ENCODE measurements around the gene GRXCR2. TPM values are rescaled to one million over a fixed set of nuclear protein-coding genes. Genes with fewer than 3 reads are reported as not detected.

The GRXCR2 gene
- total and polyA plus RNA-seq, 2 of the 4 experiments (the other 2 are of a cell fraction): not detected

- WGBS, 2 experiments (ENCODE audit: extremely low coverage in 2 of 2, insufficient read length in 1 of 2): 100% methylated on average over 1 of the region's 3 CpGs; no CpG with 5 or more reads in 1 of the 2 experiments
- POLR2A ChIA-PET (ENCODE audit: unreplicated experiment): interaction anchor here (0.5 to 0.6 kb wide), 2 partner anchors 911 to 1291 kb away, joined by 3 read pairs; no protein-coding TSS in a partner anchor
Observed at GRCh38 chr5:145852990-145853389, 19.8 kb downstream of the GRXCR2 start.

More at GRCh38 chr5:145852990-145853389, 19.8 kb downstream of the GRXCR2 start:
- Histone ChIP-seq H2BK15ac (ENCODE audit: low read depth, low read length) (0 out of 3 replicates have a peak overlapping the region, but pooled peaks have one; percentile 5), H3K4me2 (ENCODE audit: low read depth, low read length) (no peak overlapping the region), H2BK20ac (ENCODE audit: low read depth, low read length) (no peak overlapping the region), H3K9me3 (ENCODE audit: control insufficient read depth, insufficient read depth, low read length) (no peaks in the 10 kb centered on the region), H3K4me3 (ENCODE audit: insufficient read depth, low read depth, low read length) (no peak overlapping the region), H3K14ac (replicated peaks; ENCODE audit: low read depth, low read length) (no peak overlapping the region), H2AK5ac (ENCODE audit: low read depth, low read length) (no peak overlapping the region), H3K56ac (ENCODE audit: extremely low read depth, insufficient read depth, low read length) (no peak overlapping the region), H4K91ac (ENCODE audit: insufficient read depth, low read depth, low read length) (no peak overlapping the region), H2AK9ac (replicated peaks; ENCODE audit: low read depth, low read length, poor library complexity) (no peak overlapping the region), H3K4ac (ENCODE audit: low read depth, low read length) (no peak overlapping the region), H3K27me3 (ENCODE audit: control insufficient read depth, insufficient read depth, low read length) (no peaks in the 10 kb centered on the region), H3K4me1 (ENCODE audit: control insufficient read depth, insufficient read depth, low read length) (peaks cover 10% of the 10 kb centered on the region), H3K36me3 (ENCODE audit: control insufficient read depth, insufficient read depth, low read length) (no peaks in the 10 kb centered on the region), H2BK5ac (ENCODE audit: low read depth, low read length, poor library complexity, severe bottlenecking) (no peak overlapping the region), H4K8ac (ENCODE audit: low read depth in 2 of 2, low read length in 2 of 2) (no peak overlapping the region), H3K9ac (ENCODE audit: low read depth, low read length) (no peak overlapping the region), H3K9me1 (ENCODE audit: insufficient read depth, low read length) (peaks cover 12% of the 10 kb centered on the region), H4K20me1 (ENCODE audit: insufficient read depth, low read length) (no peaks in the 10 kb centered on the region), H3K23ac (ENCODE audit: low read depth, low read length) (no peak overlapping the region), H4K5ac (ENCODE audit: low read depth, low read length) (no peak overlapping the region), H3K79me1 (ENCODE audit: low read depth in 1 of 2, low read length in 2 of 2) (no peaks in the 10 kb centered on the region), H3K27ac (ENCODE audit: insufficient read depth, low read length) (no peak overlapping the region), H2BK120ac (ENCODE audit: low read depth, low read length) (no peak overlapping the region), H2AFZ (replicated peaks; ENCODE audit: low read length, poor library complexity) (no peak overlapping the region), H3K18ac (ENCODE audit: low read depth, low read length) (no peak overlapping the region)
- no peak for DNase-seq
- dilution Hi-C loops (cut with HindIII; ENCODE audit: low sequenced_read_pairs, unreplicated experiment) (no loop called here), in situ Hi-C loops (cut with MboI; ENCODE audit: low sequenced_read_pairs) (no loop called here), intact Hi-C loops (cut with micrococcal nuclease) (no loop called here)
- ATAC-seq (ENCODE audit: low read depth): no peak
- CTCF ChIA-PET: no interaction called here
- BruUV-seq (replicated peaks): no TSS peak
- no peak for TF ChIP-seq NFE2L2 (IDR thresholded peaks at IDR 0.05; ENCODE audit: low read depth, low read length)
- no peak for TF ChIP-seq FOS (IDR thresholded peaks at IDR 0.05; ENCODE audit: low read depth, low read length)
- no peak for TF ChIP-seq MAFK (IDR thresholded peaks at IDR 0.05; ENCODE audit: low read depth, low read length)
- TF ChIP-seq CTCF (conservative IDR thresholded peaks at IDR 0.05; ENCODE audit: low read depth, low read length): no peak
- TF ChIP-seq ELK1 (IDR thresholded peaks at IDR 0.05; ENCODE audit: borderline replicate concordance, low read depth, low read length): no peak
- TF ChIP-seq SMC3 (IDR thresholded peaks at IDR 0.05; ENCODE audit: low read depth, low read length): no peak
- no peak for TF ChIP-seq USF2 (IDR thresholded peaks at IDR 0.05; ENCODE audit: low read depth, low read length)
- no peak for TF ChIP-seq BHLHE40 (IDR thresholded peaks at IDR 0.05; ENCODE audit: low read depth, low read length)
- TF ChIP-seq MAZ (IDR thresholded peaks at IDR 0.05; ENCODE audit: borderline replicate concordance, low read depth, low read length): no peak
- no peak for TF ChIP-seq RFX5 (IDR thresholded peaks at IDR 0.05; ENCODE audit: low read depth, low read length)
- no peak for TF ChIP-seq CEBPB (IDR thresholded peaks at IDR 0.05; ENCODE audit: low read depth, low read length)
- no peak for TF ChIP-seq RCOR1 (IDR thresholded peaks at IDR 0.05; ENCODE audit: insufficient replicate concordance, low read length)
